NCI-H2029 treated with DMSO at 0.1 percent for 48 hours (cell line): ENCODE results near the gene KCNQ5.
"Not testable (repeated sequence)": the region's sequence is repeated elsewhere in the genome, so short reads cannot be mapped to it uniquely, and the experiment has no call there.

Experiments
- DNase-seq: peaks from one replicate; lab custom pipeline; 2025; lab: John Stamatoyannopoulos, UW

The KCNQ5 gene

DNA sequence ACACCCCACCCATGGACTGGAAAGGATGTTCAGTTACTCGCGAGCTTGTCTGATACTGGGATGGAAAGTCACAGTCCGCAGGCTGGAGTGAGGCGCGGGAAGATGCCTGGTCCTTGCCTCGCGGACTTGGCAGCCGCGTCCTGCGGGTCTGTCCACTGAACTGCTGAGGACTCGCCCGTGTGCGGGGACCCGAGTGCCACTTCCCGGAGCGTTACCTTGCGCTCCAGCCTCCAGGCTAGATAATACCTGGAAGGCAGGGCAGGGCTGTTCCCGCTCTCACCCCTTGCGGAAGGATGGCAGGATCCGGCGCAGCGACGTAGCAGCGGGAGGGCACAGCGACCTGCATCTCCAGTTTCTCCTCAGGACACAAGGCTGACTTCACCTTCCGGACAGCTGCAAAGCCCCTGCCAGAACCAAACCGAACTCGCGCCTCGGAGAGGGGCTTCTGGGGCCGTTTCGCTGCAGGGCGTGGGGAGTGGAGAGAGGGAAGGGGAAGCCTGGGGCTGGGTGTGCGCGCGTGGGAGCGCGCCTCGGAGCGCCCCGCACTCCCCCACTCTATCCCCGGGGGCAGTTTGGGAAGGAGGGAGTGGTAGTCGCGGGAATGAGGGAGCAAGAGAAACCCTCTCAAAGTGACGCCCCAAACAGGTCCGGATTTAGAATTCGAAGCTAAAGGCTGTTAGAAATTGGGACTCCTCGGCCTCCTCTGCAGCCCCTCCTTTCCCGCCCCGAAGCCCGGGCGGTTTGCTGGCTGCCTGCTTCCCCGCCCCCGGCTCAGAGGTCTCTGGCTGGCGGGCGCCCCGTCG lies at the start of gene KCNQ5:
TSS of gene KCNQ5 (plus strand) at position 774 of the 803 bp plus-strand sequence.
- DNase-seq = no peak

DNA sequence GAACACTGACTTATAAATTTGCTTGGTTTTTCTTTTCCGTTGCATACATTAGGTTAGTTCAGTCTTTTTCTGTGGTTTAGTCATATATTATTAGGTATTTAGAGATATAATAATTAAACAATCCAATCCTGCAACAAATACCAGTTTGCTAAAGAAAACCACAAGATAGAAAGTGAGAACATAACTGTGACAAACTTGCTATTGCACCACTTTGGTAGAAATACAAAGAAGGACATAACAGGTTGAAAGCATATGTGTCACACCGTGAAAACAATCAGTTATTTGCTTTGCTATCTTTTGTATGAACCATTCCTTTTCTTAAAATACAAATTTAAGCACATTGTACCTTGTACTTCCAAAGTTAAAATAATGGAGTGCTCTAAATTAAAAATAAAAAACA lies 42.0 kb upstream of the KCNQ5 start:
- no peak for DNase-seq

DNA sequence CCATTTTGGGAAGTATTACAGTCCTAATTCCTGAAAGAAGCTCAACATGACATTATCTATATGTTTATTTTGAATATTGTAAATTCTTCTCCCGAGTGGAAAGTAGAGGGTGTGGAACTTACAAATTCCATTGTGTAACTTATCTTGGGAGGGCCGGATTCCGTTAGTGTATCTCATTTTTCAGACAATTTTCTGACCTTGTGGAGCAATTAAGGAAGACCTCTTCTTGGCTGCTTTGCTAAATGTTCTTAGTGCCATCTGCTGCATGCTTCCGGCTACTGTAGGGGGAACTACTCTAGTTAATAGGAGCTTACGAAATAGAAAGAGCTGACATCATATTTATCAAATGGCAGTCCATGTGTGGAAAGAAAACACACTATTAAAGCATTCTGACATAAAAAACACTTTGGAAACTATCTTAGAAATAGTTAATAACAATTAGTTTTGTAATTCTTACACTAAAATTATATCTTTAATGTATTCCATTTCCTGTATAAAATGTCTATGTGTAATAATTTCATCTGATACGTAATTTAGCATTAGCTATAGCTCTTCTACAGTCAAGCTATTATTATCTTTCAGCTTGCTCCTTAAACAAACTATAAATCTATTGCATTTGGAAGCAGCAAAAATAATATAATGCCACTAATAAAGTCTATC lies 41.5 kb upstream of the KCNQ5 start:
- DNase-seq = peak; percentile 32

DNA sequence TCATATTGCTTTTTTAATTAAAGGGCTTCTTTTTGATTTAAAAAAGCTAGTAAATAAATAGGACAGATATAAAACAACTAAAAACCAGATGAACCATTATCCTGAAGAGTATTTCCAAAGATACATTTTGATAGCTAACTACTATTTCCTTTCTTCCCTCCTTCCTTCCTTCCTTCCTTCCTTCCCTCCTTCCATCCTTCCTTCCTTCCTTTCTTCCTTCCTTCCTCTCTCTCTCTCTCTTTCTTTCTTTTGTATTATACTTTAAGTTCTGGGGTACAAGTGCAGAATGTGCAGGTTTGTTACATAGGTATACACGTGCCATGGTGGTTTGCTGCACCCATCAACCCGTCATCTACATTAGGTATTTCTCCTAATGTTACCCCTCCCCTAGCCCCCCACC lies 40.9 kb upstream of the KCNQ5 start:
- not testable (repeated sequence) for DNase-seq

DNA sequence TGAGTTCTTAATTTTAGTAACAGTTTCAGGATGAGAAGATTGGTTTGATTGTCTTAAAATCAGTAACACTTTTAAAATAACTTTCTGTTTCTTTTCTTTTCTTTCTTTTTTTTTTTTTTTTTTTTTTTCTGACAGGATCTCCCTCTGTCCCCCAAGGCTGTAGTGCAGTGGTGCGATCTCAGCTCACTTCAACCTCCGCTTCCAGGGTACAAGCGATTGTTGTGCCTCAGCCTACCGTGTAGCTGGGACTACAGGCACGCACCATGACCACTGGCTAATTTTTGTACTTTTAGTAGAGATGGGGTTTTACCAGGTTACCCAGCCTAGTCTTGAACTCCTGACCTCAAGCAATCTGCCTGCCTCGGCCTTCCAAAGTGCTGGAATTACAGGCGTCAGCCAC lies 33.7 kb upstream of the KCNQ5 start:
- no peak for DNase-seq

DNA sequence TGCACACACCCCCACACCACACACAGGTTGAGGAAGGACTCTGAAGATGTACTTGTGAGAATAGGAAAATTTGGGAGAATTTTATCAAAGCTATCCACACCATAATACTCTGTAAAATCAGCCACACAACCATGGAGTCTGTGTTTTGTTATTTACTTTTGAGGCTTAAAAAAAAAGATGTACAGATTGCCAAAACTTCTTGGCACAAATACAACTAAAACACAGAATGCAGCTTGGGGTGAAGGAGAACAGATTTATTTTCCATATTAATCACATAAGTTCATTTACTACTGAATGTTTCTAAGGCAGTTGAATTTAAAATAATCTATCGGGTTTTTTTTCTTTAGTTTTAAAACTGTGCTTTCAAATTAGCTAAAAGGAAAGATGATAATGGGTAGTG lies 32.8 kb upstream of the KCNQ5 start:
- DNase-seq = no peak

DNA sequence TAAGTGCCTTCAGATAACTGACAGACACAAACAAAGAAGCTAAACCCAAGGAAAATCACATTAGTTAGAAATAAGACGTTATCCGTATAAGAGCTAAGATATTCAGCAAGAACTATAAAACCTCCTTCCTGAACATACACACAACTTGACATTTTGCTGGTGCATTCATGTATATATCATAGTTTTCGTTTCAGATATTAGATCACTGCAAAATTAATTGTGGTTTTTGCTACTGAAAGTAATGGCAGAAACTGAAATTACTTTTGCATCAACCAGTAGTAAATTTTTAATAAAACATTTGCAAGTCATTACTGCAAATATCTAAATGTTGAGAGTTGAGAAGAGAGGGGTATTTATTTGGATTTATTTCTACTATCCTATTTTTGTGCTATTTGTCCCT lies 26.1 kb upstream of the KCNQ5 start:
- no peak for DNase-seq

DNA sequence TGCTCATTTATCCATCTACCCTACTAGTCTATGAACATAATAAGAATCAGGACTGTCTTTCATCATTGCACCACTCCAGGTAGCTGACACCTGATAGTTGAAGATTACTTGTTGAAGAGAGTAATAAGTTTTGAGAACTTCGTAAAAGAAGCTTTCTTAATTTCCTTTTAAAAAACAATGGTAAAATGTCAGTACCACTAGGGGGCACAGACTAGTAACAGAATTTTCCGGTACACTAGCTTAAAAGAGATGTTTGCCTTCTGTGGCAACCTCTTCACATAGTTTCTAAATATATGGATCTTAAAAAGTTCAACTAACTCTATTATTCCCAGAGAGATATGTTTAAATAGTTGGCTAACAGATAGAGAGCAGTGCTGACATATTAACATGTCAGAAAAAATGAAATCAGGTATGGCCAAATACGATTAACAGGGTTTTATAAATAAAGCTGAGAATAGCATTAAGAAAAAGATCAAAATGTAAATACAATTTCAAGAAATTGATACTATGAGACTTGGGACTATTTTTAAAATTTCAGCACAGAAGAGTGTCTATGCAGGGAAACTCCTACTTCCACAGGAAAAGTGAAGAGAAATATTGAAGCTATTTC lies 5.4 kb upstream of the KCNQ5 start:
- no peak for DNase-seq

DNA sequence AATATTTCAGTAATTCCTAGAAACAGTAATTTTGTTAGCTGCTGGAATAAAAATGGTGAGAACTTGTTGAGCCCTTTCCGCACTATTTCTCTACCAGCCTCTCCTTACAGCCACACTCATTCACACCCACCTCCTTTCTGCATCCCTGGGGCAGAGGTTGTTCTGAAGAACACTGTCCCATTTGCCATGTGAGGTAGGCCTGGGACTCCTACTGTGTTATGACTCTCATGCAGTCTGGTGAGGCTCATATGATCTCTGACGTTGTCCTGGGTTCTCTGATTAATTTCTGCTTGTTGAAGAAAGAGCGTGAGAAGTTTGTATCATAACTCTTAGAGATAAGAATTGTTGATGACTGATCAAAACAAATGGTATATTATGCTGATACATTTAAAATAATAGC lies 4.1 kb upstream of the KCNQ5 start:
- no peak for DNase-seq

DNA sequence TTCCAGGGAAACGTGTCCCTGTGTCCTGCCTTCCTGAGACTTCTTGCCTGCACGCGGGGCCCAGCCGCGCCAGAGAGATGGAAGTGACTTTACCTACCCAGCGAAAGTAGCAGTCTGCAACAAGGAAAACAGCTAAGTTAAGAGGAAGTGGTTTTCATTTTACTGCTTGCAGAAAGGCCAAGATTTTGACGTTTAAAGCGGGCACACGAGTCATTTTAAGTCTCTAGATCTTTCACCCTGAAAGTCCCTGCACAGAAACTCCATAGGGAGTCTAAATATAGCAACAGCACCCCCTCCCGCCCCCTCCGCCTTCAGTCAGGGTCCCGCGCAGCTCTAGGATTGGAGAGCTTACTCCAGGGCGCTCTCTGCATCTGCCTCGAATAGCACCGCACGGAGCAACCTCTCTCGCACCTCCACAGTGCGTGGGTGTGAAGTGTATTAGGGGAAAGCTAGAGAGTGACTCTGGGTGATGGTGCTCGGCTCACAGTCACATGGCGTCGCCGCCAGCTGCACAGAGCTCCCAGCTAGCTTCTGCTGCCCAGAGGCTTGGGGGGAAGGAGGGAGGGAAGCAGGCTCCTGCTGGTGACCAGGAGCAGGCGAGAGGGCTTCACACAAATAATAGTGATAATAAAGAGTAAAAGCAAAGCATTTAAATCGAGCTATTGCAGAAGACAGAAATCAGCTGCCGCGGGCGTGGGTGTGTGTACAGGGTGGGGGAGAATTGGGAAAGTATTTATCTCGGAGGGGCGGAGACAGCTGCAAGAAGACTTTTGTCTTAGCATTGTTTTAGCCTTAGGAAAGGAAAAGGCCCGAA lies 1.8 kb upstream of the KCNQ5 start:
- DNase-seq = no peak

DNA sequence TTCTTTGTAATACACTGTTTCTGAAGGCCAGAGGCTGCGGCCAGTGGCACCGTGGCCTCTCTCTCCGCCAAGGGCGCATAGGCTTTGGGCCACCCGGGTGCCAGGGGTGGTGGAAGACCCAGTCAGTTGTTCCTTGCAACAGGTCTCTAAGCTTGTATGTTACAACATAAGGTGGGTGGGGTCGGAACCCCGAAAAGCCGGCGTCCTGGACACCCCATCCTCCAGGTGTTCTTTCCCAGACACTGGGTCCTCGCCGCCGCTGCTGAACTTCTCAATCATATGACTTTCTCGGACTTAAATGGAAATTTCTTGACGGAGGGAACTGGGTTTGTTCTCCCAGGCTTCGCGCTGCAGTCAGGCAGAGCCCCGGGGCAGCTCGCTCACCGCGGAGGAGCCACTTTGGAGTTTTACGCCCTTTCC lies 983 bp upstream of the KCNQ5 start:
- no peak for DNase-seq

DNA sequence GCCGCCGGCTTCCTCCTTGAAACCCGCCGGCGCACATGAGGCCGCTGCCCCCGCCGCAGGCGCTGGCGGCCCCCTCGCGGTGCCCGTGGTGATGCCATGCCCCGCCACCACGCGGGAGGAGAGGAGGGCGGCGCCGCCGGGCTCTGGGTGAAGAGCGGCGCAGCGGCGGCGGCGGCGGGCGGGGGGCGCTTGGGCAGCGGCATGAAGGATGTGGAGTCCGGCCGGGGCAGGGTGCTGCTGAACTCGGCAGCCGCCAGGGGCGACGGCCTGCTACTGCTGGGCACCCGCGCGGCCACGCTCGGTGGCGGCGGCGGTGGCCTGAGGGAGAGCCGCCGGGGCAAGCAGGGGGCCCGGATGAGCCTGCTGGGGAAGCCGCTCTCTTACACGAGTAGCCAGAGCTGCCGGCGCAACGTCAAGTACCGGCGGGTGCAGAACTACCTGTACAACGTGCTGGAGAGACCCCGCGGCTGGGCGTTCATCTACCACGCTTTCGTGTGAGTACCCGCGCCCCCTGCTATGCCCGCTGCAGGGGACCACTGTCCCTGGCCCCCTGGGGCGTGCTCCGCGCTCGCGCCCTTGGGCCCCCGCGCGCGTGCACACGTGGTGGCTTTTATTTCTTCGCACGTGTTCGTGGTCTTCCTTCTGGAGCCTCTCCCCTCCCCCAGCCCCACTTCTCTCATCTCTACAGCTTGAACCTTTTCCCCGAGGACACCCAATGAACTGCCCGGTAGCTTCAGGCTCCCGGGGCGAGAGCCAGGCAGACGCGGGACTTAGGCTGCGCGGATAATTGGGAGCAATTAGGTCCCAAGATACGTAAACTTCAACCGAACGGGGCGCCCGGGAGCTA lies 453 bp downstream of the KCNQ5 start:
- DNase-seq = peak; percentile 70

DNA sequence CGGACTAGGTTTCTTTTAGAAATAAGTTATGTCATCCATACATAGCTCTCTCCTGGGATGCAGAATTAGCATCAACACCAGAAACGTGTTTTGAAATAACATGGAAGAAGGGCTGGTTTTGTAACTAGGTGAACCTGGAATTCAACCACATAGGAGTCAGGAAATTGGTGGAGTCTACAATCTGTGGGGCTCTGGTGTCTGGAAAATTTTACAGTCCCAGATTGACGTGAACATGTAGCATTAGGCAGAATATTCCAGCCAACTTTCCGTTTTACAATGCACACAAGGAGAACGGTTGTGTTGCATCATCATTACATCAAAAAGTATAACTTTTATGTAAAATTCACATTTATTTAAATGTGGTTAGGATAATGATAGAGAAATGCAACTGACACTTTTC lies 1.9 kb downstream of the KCNQ5 start:
- no peak for DNase-seq

DNA sequence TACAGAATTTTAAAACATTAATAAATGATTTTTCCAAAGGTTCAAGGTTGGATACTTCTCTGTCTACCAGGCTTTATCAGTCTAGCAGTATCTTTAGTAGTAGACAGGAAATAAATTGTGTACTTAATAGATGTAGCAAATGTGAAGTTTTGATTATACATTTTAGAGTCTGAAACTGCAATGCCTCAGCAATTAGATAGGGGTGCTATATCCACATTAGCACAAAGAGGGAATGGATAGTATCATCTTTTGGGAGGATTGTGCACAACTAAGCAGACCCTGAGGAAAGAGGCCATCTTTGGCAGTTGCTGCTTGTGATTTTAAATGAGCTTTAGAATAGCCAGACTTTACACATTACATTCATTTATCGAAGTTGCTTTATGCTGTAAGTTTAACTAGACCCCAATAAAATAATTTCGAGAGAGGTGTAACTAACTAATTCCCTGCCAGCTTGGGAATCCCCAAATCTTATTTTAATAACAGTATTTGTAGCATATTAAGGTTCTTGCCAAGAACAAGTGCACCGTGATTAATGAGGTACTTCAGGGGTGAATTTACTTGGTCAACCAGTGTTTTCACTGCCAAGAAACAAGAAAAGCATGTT lies 2.8 kb downstream of the KCNQ5 start:
- DNase-seq = peak; percentile 38

DNA sequence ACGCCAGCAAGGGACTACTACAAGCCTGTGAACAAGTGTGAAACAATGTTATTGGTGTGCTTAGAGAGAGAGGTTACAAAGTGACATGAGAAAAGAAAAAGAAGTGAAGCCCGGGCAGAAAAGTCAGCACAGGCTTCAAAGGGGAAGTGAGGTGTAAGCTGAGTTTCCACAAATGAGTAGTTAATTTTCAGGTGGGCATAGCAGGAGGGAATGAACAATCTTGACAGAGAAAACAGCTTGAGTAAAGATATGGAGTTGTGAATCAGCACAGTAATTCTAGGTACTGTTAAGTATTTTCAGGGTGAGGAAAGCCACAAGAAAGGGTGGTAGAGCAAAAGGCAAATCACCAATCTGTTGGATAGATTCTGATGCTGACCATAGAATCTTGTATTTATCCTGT lies 4.3 kb downstream of the KCNQ5 start:
- no peak for DNase-seq

DNA sequence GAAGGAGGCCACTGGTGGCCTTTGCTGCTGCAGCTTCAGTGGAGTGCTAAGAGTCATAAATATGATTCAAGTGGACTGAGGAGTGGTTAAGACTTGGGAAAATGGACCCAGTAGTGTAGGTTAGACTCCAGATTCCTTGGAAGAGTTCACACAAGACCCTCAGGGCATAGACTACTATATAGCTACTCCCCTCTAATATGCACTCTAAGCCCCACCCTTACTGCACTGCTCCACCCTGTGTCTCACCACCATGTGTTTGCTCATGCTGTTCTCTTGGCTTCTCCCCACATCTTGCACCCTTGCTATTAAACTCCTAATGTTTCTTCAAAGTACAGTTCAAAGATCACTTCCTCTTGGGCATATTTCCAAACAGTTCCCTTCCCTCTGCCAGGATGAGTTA lies 5.7 kb downstream of the KCNQ5 start:
- no peak for DNase-seq

DNA sequence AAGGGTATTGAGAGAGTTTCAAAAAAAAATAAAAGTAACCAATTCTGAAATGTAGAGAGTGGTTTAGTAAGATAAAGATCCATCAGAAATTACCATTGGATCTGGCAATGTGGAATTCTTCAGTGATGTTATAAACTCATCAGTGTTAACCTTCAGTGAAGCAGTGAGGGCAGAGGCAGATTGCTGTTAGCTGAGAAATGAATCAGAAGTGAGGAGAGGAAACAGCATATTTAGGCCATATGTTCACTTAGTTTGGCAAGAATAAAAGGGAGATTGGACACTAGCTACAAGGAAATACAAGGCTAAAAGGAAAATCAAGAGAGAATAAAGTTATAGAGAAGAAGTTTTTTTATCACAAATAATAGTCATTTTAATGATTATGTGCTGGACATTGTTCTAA lies 9.6 kb downstream of the KCNQ5 start:
- DNase-seq = no peak

DNA sequence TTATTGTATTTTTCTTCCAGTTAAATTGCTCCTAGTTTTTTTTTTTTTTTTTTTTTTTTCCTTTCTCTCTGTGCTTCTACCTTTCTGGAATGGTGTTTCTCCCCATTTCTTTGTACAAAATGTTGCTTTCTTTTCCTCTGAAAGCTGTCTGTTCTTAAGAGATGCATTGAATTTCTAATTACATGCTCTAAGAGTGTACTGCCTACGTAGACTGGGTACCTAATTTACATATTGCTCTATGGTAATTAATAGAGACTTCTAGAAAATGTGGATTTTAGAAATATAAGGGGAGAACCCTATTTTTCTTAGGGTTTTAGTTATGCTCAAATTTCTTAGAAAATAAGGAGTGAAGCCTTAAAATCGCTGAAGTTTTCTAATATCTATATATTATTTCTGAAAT lies 13.8 kb downstream of the KCNQ5 start:
- DNase-seq = no peak

DNA sequence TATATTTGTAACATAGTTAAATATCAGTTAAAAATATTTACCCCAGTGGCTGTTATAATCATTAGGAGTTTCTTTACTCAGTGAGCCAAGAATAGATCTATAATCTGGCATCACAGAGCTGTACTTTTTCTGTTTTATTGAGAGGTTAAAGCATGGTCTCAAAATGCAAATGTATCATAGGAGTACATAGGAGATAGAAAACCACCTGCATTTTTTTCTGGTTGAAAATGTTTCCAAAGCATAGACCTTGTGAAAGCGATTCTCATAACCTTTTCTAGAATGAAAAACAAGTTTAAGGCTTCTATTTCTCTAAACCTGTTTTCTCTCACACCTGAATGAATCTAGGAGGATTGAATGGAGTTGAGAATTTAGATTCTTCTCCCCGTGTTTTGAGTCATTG lies 14.4 kb downstream of the KCNQ5 start:
- no peak for DNase-seq

DNA sequence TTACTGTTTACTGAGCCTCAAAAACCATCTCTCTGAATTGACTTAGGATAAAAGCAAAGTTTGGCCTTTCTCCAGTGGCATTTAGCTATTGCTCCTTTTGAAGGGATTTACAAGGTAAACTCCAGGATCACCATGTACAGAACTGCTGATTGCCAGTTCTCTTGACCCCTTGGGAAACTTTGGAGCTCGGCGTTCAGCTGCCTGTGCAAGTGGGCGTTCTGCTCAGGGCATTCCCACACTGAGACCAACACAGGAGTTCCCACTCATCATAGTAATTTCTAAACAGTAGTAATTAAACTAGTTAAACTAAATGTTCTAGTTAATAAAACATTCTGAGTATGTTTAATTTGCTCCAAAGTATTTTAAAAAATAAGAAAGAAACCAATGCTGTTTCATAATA lies 14.9 kb downstream of the KCNQ5 start:
- DNase-seq = no peak
